K562 (cell line): ENCODE data around the gene DEGS1. TPM values are rescaled to one million over a fixed set of nuclear protein-coding genes. Genes with fewer than 3 reads are reported as not detected.
A peak's percentile ranks its signal among the peaks of the same experiment; 100 is the strongest.

ENCODE experiments used
- GTF2E2 ChIP-seq: fragments of 200-800 bp; sonication (Bioruptor generic); IDR thresholded peaks from 2 replicates; pipeline ENCODE4 v1.6.1; 2016; ENCODE audit warnings: missing genetic modification characterization, missing compliant biosample characterization
- MGA ChIP-seq: fragments of 450-650 bp; IDR thresholded peaks from 2 replicates; pipeline ENCODE4 v1.6.1; 2016; ENCODE audit warnings: mild to moderate bottlenecking, moderate library complexity
- MTA3 ChIP-seq: fragments of 450-650 bp; formaldehyde crosslinking; IDR thresholded peaks from 2 replicates; pipeline ENCODE4 v1.6.1; 2017; ENCODE audit warnings: mild to moderate bottlenecking, borderline replicate concordance
- NUFIP1 ChIP-seq: fragments of 450-650 bp; IDR thresholded peaks from 2 replicates; pipeline ENCODE4 v1.6.1; 2018; ENCODE audit not compliant: partially characterized antibody
- PTBP1 ChIP-seq: fragments of 200-400 bp; formaldehyde crosslinking; IDR thresholded peaks from 2 replicates; pipeline ENCODE4 v1.6.1; 2017; ENCODE audit warnings: low read depth, low read length
- RREB1 ChIP-seq: fragments of 250-450 bp; sonication (Bioruptor Pico); IDR thresholded peaks from 2 replicates; pipeline ENCODE4 v1.4.0; 2020
- ZNF449 ChIP-seq: fragments of 250-450 bp; sonication (Bioruptor Pico); IDR thresholded peaks from 2 replicates; pipeline ENCODE4 v1.8.0; 2022; ENCODE audit warnings: moderate library complexity, mild to moderate bottlenecking, inconsistent platforms
- ZNF699 ChIP-seq: fragments of 250-450 bp; sonication (Bioruptor Pico); IDR thresholded peaks from 2 replicates; pipeline ENCODE4 v1.8.0; 2021; ENCODE audit warnings: mild to moderate bottlenecking, moderate library complexity; ENCODE audit not compliant: insufficient replicate concordance
- polyA plus RNA-seq, 8 experiments: library from polyadenylated mRNA; depleted of rRNA in 4 of 8; stranded (reverse) in 5 of 8; unstranded in 3 of 8; fragments of >200 nt; fragmentation: Nextera tagmentation in 2 of 8; fragmentation: Illumina TruSeq in 1 of 8; extraction: Ambion mirVana in 2 of 8; extraction: Trizol in 1 of 8; gene quantifications; 2 replicates each; pipeline versions ENCODE4 v1.2.1 to v1.2.3, GENCODE V29; 2011 to 2014; ENCODE audit warnings: inconsistent platforms in 1 of 8, missing spikeins in 1 of 8
- total RNA-seq, 7 experiments: library from RNA; depleted of rRNA in 6 of 7; stranded (reverse); fragments of >200 nt in 6 of 7; fragmentation: Illumina TruSeq in 2 of 7; extraction: Trizol in 2 of 7; gene quantifications; 2 replicates each; pipeline versions ENCODE4 v1.2.1 to v1.2.3, GENCODE V29; 2011 to 2021; ENCODE audit warnings: low replicate concordance in 1 of 7

DEGS1 gene
- total and polyA plus RNA-seq, 9 of the 15 experiments (the other 6 are each of a cell fraction or from before 2014, with no cell fraction given): 12.3 to 95.0 (median 38.8) TPM

DNA sequence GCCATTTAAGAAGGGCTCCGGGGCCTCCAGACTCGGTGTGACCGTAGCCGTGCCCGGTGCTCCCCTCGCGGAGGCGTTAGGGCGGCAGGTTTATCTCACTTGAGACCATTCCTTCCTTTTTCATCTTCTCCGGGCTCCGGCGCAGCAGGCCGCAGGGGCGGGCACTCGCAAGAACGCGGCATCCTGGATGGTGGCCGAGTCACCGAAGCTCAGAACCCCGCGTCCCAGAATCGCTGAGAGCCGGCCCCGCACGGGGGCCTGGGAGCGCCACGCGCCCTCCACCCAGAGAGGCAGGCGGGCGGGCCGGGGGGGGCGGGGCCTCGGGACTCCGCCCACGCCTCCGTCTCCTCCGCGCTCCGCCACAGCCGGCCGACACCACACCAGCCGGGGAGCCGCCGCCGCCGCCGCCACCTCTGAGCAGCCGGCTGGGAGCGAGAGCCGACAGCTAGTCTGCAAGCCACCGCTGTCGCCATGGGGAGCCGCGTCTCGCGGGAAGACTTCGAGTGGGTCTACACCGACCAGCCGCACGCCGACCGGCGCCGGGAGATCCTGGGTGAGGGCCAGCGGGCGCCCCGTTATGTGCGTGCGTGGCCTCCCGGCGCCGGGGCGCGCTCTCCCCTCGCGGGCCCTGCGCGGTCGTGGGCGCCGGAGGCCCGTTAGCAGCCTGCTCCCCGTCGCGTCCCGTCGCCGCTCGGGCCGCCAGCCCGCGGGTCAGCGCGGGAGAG lies at the start of gene DEGS1 (continued):
- TF ChIP-seq MGA (peak; percentile 86), MTA3 (0 out of 2 replicates have a peak, but pooled peaks have one; percentile 71), PTBP1 (no peak), ZNF699 (no peak), NUFIP1 (no peak), RREB1 (CRISPR knock-in tag) (peak; percentile 13; the same call in 1 of the 2 replicates), GTF2E2 (tag) (peak; percentile 78), ZNF449 (CRISPR knock-in tag) (no peak)
